Measurements from ENCODE around the gene TRIM14. TPM values are rescaled to one million over a fixed set of nuclear protein-coding genes. Genes with fewer than 3 reads are reported as not detected.
"Not testable (repeated sequence)": the region's sequence is repeated elsewhere in the genome, so short reads cannot be mapped to it uniquely, and the experiment has no call there.

The TRIM14 gene
- total and polyA plus RNA-seq, 2 donors from 2014 or later: 11.3 to 26.3 TPM

- DNase-seq (peak in 4 of 5 donors; percentile 55 to 69 (median 64)), FAIRE-seq (no peak)
- Histone ChIP-seq H3K27me3 (ENCODE audit: control insufficient read depth, insufficient read depth, low read length) (no peaks in the 10 kb centered on the region), H3K9me3 (ENCODE audit: control insufficient read depth in 2 of 3, insufficient read depth in 1 of 3, low read length in 3 of 3) (no peaks in the 10 kb centered on the region), H3K27ac (ENCODE audit: low read depth in 2 of 2, low read length in 2 of 2) (no peak overlapping the region), H3K36me3 (ENCODE audit: control insufficient read depth in 2 of 3, insufficient read depth in 3 of 3, low read length in 3 of 3) (peaks cover 0 to 29% (median 10%) of the 10 kb centered on the region in 3 donors), H3K4me3 (ENCODE audit: low read length in 3 of 3) (no peak overlapping the region), H3K9ac (ENCODE audit: low read length in 3 of 3) (no peak overlapping the region), H3K4me1 (ENCODE audit: control insufficient read depth in 2 of 3, insufficient read depth in 2 of 3, low read depth in 1 of 3, low read length in 3 of 3) (no peaks in the 10 kb centered on the region)
- no peak for TF ChIP-seq CTCF (IDR thresholded peaks at IDR 0.05; ENCODE audit: borderline replicate concordance, extremely low read depth, insufficient read depth)
- intact Hi-C loops (cut with DNase I): no loop called here
Measured at GRCh38 chr9:98020476-98021145, 98.4 kb downstream of the TRIM14 start.

DNA sequence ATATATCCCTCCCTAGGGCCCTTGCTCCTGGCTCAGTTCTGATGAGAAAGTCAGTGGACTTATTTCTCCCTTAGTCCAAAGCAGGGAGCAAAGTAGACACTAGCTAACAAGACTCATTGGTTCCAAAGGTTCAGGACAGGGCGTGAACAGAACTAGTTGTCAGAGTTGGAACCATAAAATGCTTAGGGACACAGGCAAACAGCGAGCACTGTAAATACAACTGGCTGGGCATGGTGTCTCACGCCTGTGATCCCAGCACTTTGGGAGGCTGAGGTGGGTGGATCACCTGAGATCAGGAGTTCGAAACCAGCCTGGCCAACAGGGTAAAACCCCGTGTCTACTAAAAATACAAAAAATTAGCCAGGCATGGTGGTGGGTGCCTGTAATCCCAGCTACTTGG lies 99.2 kb downstream of the TRIM14 start:
- peaks cover 0 to 29% (median 10%) of the 10 kb centered on the region in 3 donors for H3K36me3 ChIP-seq (ENCODE audit: control insufficient read depth in 2 of 3, insufficient read depth in 3 of 3, low read length in 3 of 3)
- FAIRE-seq; H3K4me3 ChIP-seq (ENCODE audit: low read length in 3 of 3); H3K9me3 ChIP-seq (ENCODE audit: control insufficient read depth in 2 of 3, insufficient read depth in 1 of 3, low read length in 3 of 3); H3K9ac ChIP-seq (ENCODE audit: low read length in 3 of 3); H3K4me1 ChIP-seq (ENCODE audit: control insufficient read depth in 2 of 3, insufficient read depth in 2 of 3, low read depth in 1 of 3, low read length in 3 of 3); intact Hi-C loops (cut with DNase I); H3K27me3 ChIP-seq (ENCODE audit: control insufficient read depth, insufficient read depth, low read length); H3K27ac ChIP-seq (ENCODE audit: low read depth in 2 of 2, low read length in 2 of 2); DNase-seq: not testable (repeated sequence)

Other genes with a start within 250 kb of the TRIM14 start
- 20.3 TPM for gene TRMO, start 196.7 kb downstream of the TRIM14 start, total RNA-seq
- gene TRMO, start 196.7 kb downstream of the TRIM14 start, polyA plus RNA-seq (ENCODE audit: insufficient read depth, low read depth, low replicate concordance): 13.1 TPM
- 0.16 TPM for gene HEMGN, start 181.1 kb downstream of the TRIM14 start, total RNA-seq
- not detected for gene HEMGN, start 181.1 kb downstream of the TRIM14 start, polyA plus RNA-seq (ENCODE audit: insufficient read depth, low read depth, low replicate concordance)
- 101 TPM for gene ANP32B, start 135.9 kb downstream of the TRIM14 start, total RNA-seq
- 101 TPM for gene ANP32B, start 135.9 kb downstream of the TRIM14 start, polyA plus RNA-seq (ENCODE audit: insufficient read depth, low read depth, low replicate concordance)
- 35.8 TPM for gene NANS, start 62.5 kb downstream of the TRIM14 start, total RNA-seq
- 47.7 TPM for gene NANS, start 62.5 kb downstream of the TRIM14 start, polyA plus RNA-seq (ENCODE audit: insufficient read depth, low read depth, low replicate concordance)
- 5.3 TPM for gene CORO2A, start 73.4 kb upstream of the TRIM14 start, total RNA-seq
- gene CORO2A, start 73.4 kb upstream of the TRIM14 start, polyA plus RNA-seq (ENCODE audit: insufficient read depth, low read depth, low replicate concordance): 0.90 TPM
- 19.6 TPM for gene TBC1D2, start 136.4 kb upstream of the TRIM14 start, total RNA-seq
- gene TBC1D2, start 136.4 kb upstream of the TRIM14 start, polyA plus RNA-seq (ENCODE audit: insufficient read depth, low read depth, low replicate concordance): 7.7 TPM

Measured in kidney (tissue), 14 donors.